ENCODE data around the gene TRIM75. TPM values are rescaled to one million over a fixed set of nuclear protein-coding genes. Genes with fewer than 3 reads are reported as not detected.
"Not testable (repeated sequence)": the region's sequence is repeated elsewhere in the genome, so short reads cannot be mapped to it uniquely, and the experiment has no call there.

Gene TRIM75
- total RNA-seq, 1 donor from 2014 or later: under 0.01 TPM

DNA sequence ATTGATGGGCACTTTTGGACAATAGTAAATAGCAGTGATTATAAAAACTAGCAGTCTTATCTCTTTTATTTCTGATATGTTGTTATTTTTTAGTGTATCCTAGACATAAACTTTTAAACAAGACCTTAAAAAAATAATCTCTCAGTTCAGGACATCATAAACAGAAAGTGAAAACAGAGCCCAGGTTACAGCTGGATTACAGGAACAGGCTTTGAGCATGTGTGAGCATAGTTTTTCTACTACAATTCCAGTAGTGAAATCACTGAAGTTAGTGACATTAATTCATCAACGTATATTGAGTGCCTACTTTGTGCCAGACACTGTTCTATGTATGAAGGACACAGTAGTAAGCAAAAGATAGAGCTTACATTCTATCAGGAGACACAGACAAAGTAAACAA, 16.9 kb downstream of the TRIM75 start:
- Histone ChIP-seq H3K4me3 (ENCODE audit: low read length in 3 of 3) (no peak overlapping the region), H3K9me3 (ENCODE audit: control insufficient read depth in 3 of 3, low read length in 3 of 3) (no peaks in the 10 kb centered on the region), H3K9ac (ENCODE audit: low read depth in 1 of 3, low read length in 3 of 3) (no peak overlapping the region), H3K27me3 (ENCODE audit: control insufficient read depth in 3 of 3, insufficient read depth in 3 of 3, low read length in 3 of 3) (no peaks in the 10 kb centered on the region), H3K4me1 (ENCODE audit: control insufficient read depth in 3 of 3, insufficient read depth in 3 of 3, low read length in 3 of 3) (no peaks in the 10 kb centered on the region), H3K36me3 (ENCODE audit: control insufficient read depth in 3 of 3, insufficient read depth in 3 of 3, low read length in 3 of 3) (no peaks in the 10 kb centered on the region), H3K27ac (ENCODE audit: low read depth, low read length) (no peak overlapping the region)

DNA sequence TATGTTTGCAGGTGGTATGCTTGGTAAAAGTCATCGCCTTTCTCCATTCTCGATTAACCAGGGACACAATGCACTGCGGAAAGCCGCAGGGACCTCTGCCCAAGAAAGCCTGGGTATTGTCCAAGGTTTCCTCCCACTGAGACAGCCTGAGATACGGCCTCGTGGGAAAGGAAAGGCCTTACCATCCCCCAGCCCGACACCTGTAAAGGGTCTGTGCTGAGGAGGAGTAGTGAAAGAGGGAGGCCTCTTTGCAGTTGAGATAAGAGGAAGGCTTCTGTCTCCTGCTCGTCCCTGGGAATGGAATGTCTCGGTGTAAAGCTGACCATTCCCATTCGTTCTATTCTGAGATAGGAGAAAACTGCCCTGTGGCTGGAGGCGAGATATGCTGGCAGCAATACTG, 19.7 kb downstream of the TRIM75 start:
- not testable (repeated sequence) for H3K36me3 ChIP-seq (ENCODE audit: control insufficient read depth in 3 of 3, insufficient read depth in 3 of 3, low read length in 3 of 3); H3K9me3 ChIP-seq (ENCODE audit: control insufficient read depth in 3 of 3, low read length in 3 of 3); H3K27ac ChIP-seq (ENCODE audit: low read depth, low read length); H3K27me3 ChIP-seq (ENCODE audit: control insufficient read depth in 3 of 3, insufficient read depth in 3 of 3, low read length in 3 of 3); H3K4me1 ChIP-seq (ENCODE audit: control insufficient read depth in 3 of 3, insufficient read depth in 3 of 3, low read length in 3 of 3); H3K4me3 ChIP-seq (ENCODE audit: low read length in 3 of 3); H3K9ac ChIP-seq (ENCODE audit: low read depth in 1 of 3, low read length in 3 of 3)

DNA sequence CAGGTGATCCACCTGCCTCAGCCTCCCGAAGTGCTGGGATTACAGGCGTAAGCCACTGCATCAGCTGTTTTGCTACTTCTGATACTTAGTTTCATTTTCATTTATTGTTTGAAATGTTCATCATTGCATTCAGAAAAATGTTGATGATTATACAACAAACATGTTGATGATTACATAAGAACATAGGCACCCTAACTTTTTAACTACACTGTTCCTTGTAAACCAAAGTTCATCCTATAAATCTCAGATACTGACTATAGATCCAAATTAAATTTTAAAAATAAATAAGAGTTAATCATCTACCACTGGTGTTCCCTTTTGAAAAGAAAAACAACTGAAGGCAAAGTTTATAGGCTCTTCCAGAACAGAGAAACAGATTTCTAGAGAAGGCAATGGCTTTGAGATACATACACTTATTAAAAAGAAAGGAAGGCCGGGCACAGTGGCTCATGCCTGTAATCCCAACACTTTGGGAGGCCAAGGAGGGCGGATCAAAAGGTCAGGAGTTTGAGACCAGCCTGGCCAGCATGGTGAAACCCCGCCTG, 23.4 kb downstream of the TRIM75 start:
- H3K36me3 ChIP-seq (ENCODE audit: control insufficient read depth in 3 of 3, insufficient read depth in 3 of 3, low read length in 3 of 3): peaks cover 0 to 7% (median 5%) of the 10 kb centered on the region in 3 donors
- no peaks in the 10 kb centered on the region for H3K27me3 ChIP-seq (ENCODE audit: control insufficient read depth in 3 of 3, insufficient read depth in 3 of 3, low read length in 3 of 3)
- no peak overlapping the region for H3K27ac ChIP-seq (ENCODE audit: low read depth, low read length)
- no peak overlapping the region for H3K9ac ChIP-seq (ENCODE audit: low read depth in 1 of 3, low read length in 3 of 3)
- no peaks in the 10 kb centered on the region for H3K4me1 ChIP-seq (ENCODE audit: control insufficient read depth in 3 of 3, insufficient read depth in 3 of 3, low read length in 3 of 3)
- no peaks in the 10 kb centered on the region for H3K9me3 ChIP-seq (ENCODE audit: control insufficient read depth in 3 of 3, low read length in 3 of 3)
- H3K4me3 ChIP-seq (ENCODE audit: low read length in 3 of 3): no peak overlapping the region

DNA sequence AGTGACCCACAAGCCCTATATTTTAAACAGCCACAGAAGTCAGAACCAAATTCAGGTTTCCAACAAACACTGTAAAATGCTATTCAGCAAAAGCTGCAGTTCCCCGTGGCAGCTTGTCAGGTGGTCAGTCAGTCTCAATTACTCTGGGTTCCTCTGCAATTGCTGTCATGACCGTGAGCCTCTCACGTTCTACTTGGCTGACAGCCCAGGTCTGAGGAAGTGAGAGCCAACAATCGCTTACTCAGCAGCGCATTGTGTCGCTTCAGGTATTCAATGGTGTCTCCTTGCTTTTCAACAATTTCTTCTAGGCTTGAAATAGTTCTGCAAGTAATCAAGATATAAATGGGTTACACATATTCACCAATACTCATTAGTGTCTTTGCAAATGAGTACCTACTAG, 25.8 kb downstream of the TRIM75 start:
- Histone ChIP-seq H3K36me3 (ENCODE audit: control insufficient read depth in 3 of 3, insufficient read depth in 3 of 3, low read length in 3 of 3) (peaks cover 0 to 9% (median 5%) of the 10 kb centered on the region in 3 donors), H3K9me3 (ENCODE audit: control insufficient read depth in 3 of 3, low read length in 3 of 3) (no peaks in the 10 kb centered on the region), H3K9ac (ENCODE audit: low read depth in 1 of 3, low read length in 3 of 3) (peak overlapping the region in 1 of 3 donors; percentile 40), H3K4me1 (ENCODE audit: control insufficient read depth in 3 of 3, insufficient read depth in 3 of 3, low read length in 3 of 3) (no peaks in the 10 kb centered on the region), H3K27me3 (ENCODE audit: control insufficient read depth in 3 of 3, insufficient read depth in 3 of 3, low read length in 3 of 3) (no peaks in the 10 kb centered on the region), H3K4me3 (ENCODE audit: low read length in 3 of 3) (no peak overlapping the region), H3K27ac (ENCODE audit: low read depth, low read length) (no peak overlapping the region)

DNA sequence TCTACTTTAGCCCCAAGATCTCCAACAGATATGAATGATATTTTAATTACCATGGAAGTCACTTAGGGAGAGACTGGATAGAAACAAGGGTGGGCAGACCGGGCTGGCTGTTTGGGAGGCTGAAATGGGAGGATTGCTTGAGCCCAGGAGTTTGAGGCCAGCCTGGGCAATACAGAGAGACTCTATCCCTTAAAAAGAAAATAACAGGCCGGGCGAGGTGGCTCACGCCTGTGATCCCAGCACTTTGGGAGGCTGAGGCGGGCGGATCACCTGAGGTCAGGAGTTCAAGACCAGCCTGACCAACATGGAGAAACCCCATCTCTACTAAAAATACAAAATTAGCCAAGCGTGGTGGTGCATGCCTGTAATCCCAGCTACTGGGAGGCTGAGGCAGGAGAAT, 31.1 kb downstream of the TRIM75 start:
- H3K27ac ChIP-seq (ENCODE audit: low read depth, low read length); H3K4me3 ChIP-seq (ENCODE audit: low read length in 3 of 3); H3K4me1 ChIP-seq (ENCODE audit: control insufficient read depth in 3 of 3, insufficient read depth in 3 of 3, low read length in 3 of 3); H3K27me3 ChIP-seq (ENCODE audit: control insufficient read depth in 3 of 3, insufficient read depth in 3 of 3, low read length in 3 of 3); H3K9me3 ChIP-seq (ENCODE audit: control insufficient read depth in 3 of 3, low read length in 3 of 3); H3K9ac ChIP-seq (ENCODE audit: low read depth in 1 of 3, low read length in 3 of 3): not testable (repeated sequence)
- peaks cover 20 to 28% (median 28%) of the 10 kb centered on the region in 3 donors for H3K36me3 ChIP-seq (ENCODE audit: control insufficient read depth in 3 of 3, insufficient read depth in 3 of 3, low read length in 3 of 3)

DNA sequence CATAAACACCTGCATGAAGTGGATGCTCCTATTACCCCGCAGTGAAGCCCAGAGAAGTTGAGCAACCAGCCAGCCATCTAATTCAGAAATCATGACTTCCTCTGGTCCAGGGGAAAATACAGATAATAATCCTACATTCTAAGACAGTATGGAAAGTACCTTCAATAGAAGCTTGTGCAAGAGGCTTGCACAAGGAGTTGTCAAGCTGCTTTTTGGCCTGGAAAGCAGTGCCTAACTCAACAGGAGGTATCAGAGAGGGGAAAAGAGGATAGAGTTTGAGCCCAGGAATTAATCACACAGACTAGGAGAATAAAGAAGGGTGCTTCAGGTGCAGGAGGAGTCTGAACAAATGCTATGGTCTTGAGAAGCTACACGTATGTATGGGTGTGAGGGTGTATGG, 32.3 kb downstream of the TRIM75 start:
- Histone ChIP-seq H3K4me1 (ENCODE audit: control insufficient read depth in 3 of 3, insufficient read depth in 3 of 3, low read length in 3 of 3) (no peaks in the 10 kb centered on the region), H3K9me3 (ENCODE audit: control insufficient read depth in 3 of 3, low read length in 3 of 3) (no peaks in the 10 kb centered on the region), H3K4me3 (ENCODE audit: low read length in 3 of 3) (no peak overlapping the region), H3K36me3 (ENCODE audit: control insufficient read depth in 3 of 3, insufficient read depth in 3 of 3, low read length in 3 of 3) (peaks cover 23 to 32% (median 28%) of the 10 kb centered on the region in 3 donors), H3K9ac (ENCODE audit: low read depth in 1 of 3, low read length in 3 of 3) (no peak overlapping the region), H3K27ac (ENCODE audit: low read depth, low read length) (no peak overlapping the region), H3K27me3 (ENCODE audit: control insufficient read depth in 3 of 3, insufficient read depth in 3 of 3, low read length in 3 of 3) (no peaks in the 10 kb centered on the region)

DNA sequence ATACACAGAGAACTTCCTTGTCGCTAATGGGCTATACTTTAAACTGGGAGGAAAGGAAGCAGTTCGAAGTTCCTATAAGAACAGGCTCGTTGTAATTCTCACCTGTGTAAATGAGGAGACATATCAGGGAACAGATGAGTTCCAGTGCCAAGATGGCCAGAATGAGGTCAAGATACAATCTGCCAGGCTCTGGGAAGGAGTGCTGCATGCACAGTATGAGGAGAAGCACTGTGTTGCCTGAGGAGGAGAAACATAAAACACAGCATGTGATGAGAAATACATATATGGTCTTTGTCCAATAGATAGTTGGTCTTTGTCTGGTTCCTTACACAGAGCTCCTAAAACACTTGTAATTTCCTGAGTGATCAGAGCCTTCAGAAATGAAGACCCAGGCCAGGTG, 34.7 kb downstream of the TRIM75 start:
- no peak overlapping the region for H3K9ac ChIP-seq (ENCODE audit: low read depth in 1 of 3, low read length in 3 of 3)
- no peak overlapping the region for H3K27ac ChIP-seq (ENCODE audit: low read depth, low read length)
- H3K27me3 ChIP-seq (ENCODE audit: control insufficient read depth in 3 of 3, insufficient read depth in 3 of 3, low read length in 3 of 3): no peaks in the 10 kb centered on the region
- no peaks in the 10 kb centered on the region for H3K4me1 ChIP-seq (ENCODE audit: control insufficient read depth in 3 of 3, insufficient read depth in 3 of 3, low read length in 3 of 3)
- H3K9me3 ChIP-seq (ENCODE audit: control insufficient read depth in 3 of 3, low read length in 3 of 3): no peaks in the 10 kb centered on the region
- no peak overlapping the region for H3K4me3 ChIP-seq (ENCODE audit: low read length in 3 of 3)
- peaks cover 23 to 32% (median 28%) of the 10 kb centered on the region in 3 donors for H3K36me3 ChIP-seq (ENCODE audit: control insufficient read depth in 3 of 3, insufficient read depth in 3 of 3, low read length in 3 of 3)

DNA sequence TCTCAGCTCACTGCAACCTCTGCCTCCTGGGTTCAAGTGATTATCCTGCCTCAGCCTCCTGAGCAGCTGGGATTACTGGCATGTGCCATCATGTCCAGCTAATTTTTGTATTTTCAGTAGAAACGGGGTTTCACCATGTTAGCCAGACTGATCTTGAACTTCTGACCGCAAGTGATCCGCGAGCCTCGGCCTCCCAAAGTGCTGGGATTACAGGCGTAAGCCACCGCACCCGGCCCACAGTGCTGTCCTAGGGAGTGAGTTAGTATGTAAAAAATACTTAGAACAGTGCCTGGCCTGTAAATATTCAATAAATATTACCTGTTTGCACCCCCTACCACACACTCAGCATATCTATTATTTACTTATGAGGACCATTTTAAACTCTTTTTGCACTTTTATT, 38.5 kb downstream of the TRIM75 start:
- H3K36me3 ChIP-seq (ENCODE audit: control insufficient read depth in 3 of 3, insufficient read depth in 3 of 3, low read length in 3 of 3): peaks cover 13 to 20% (median 17%) of the 10 kb centered on the region in 3 donors
- not testable (repeated sequence) for H3K4me1 ChIP-seq (ENCODE audit: control insufficient read depth in 3 of 3, insufficient read depth in 3 of 3, low read length in 3 of 3); H3K27ac ChIP-seq (ENCODE audit: low read depth, low read length); H3K27me3 ChIP-seq (ENCODE audit: control insufficient read depth in 3 of 3, insufficient read depth in 3 of 3, low read length in 3 of 3); H3K4me3 ChIP-seq (ENCODE audit: low read length in 3 of 3); H3K9ac ChIP-seq (ENCODE audit: low read depth in 1 of 3, low read length in 3 of 3); H3K9me3 ChIP-seq (ENCODE audit: control insufficient read depth in 3 of 3, low read length in 3 of 3)

DNA sequence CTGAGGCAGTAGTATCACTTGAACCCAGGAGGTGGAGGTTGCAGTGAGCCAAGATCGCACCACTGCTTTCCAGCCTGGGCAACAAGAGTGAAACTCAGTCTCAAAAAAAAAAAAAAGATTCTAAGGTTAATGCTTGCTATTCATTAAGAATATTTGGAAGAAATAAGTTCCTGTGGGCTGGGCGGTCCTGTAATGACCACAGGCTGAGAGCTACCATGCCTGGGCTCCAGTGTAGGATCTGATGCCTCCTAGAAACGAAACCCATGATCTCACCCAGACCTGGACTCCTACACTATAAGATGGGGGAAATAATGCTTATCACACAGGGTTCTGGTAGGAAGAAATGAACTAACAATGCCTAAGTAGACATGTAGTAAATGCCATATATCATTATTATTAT, 41.2 kb downstream of the TRIM75 start:
- H3K9me3 ChIP-seq (ENCODE audit: control insufficient read depth in 3 of 3, low read length in 3 of 3): no peaks in the 10 kb centered on the region
- H3K27ac ChIP-seq (ENCODE audit: low read depth, low read length): no peak overlapping the region
- H3K4me1 ChIP-seq (ENCODE audit: control insufficient read depth in 3 of 3, insufficient read depth in 3 of 3, low read length in 3 of 3): no peaks in the 10 kb centered on the region
- no peak overlapping the region for H3K9ac ChIP-seq (ENCODE audit: low read depth in 1 of 3, low read length in 3 of 3)
- H3K27me3 ChIP-seq (ENCODE audit: control insufficient read depth in 3 of 3, insufficient read depth in 3 of 3, low read length in 3 of 3): no peaks in the 10 kb centered on the region
- no peak overlapping the region for H3K4me3 ChIP-seq (ENCODE audit: low read length in 3 of 3)
- H3K36me3 ChIP-seq (ENCODE audit: control insufficient read depth in 3 of 3, insufficient read depth in 3 of 3, low read length in 3 of 3): peaks cover 3 to 13% (median 11%) of the 10 kb centered on the region in 3 donors

DNA sequence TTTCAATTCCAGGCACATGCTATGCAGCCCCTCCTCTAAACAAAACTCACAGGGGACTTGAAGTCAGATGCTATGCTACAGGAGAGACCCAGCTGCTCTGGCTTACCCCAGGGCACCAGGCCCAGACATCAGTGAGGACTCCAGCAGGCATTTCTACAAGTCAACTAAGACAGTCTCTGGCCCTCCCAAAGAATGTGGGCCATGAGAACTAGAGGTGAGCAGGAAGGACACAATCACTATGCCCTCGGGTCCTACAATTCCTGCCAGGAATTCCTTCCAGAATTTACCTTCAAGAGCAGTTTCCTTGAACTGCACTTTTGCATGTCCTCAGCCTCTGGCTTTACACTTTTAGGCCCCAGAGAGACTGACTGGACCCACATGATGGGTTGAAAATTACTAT, 41.6 kb downstream of the TRIM75 start:
- Histone ChIP-seq H3K27me3 (ENCODE audit: control insufficient read depth in 3 of 3, insufficient read depth in 3 of 3, low read length in 3 of 3) (no peaks in the 10 kb centered on the region), H3K4me3 (ENCODE audit: low read length in 3 of 3) (no peak overlapping the region), H3K27ac (ENCODE audit: low read depth, low read length) (no peak overlapping the region), H3K4me1 (ENCODE audit: control insufficient read depth in 3 of 3, insufficient read depth in 3 of 3, low read length in 3 of 3) (no peaks in the 10 kb centered on the region), H3K36me3 (ENCODE audit: control insufficient read depth in 3 of 3, insufficient read depth in 3 of 3, low read length in 3 of 3) (peaks cover 3 to 13% (median 10%) of the 10 kb centered on the region in 3 donors), H3K9me3 (ENCODE audit: control insufficient read depth in 3 of 3, low read length in 3 of 3) (no peaks in the 10 kb centered on the region), H3K9ac (ENCODE audit: low read depth in 1 of 3, low read length in 3 of 3) (no peak overlapping the region)

DNA sequence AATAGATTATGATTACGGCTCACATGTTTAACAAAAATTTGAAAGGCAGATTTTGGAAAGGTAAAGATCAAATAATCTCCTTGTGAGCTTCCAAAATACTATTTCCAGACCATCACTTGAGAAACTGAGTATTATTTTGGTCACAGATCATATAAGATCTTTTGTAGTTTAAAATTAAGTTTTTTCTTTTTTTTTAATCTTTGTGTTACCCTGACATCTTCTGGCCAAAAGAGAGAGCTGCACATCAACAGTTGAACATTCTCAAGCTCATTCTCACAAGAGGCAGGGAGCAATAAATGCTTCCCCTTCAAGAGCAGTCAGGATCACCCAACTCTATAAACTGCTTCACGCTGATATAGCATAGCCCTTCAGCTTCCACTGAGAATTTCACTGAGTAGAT, 43.1 kb downstream of the TRIM75 start:
- Histone ChIP-seq H3K27me3 (ENCODE audit: control insufficient read depth in 3 of 3, insufficient read depth in 3 of 3, low read length in 3 of 3) (no peaks in the 10 kb centered on the region), H3K9me3 (ENCODE audit: control insufficient read depth in 3 of 3, low read length in 3 of 3) (no peaks in the 10 kb centered on the region), H3K36me3 (ENCODE audit: control insufficient read depth in 3 of 3, insufficient read depth in 3 of 3, low read length in 3 of 3) (peaks cover 14 to 20% (median 14%) of the 10 kb centered on the region in 3 donors), H3K9ac (ENCODE audit: low read depth in 1 of 3, low read length in 3 of 3) (no peak overlapping the region), H3K4me1 (ENCODE audit: control insufficient read depth in 3 of 3, insufficient read depth in 3 of 3, low read length in 3 of 3) (no peaks in the 10 kb centered on the region), H3K4me3 (ENCODE audit: low read length in 3 of 3) (no peak overlapping the region), H3K27ac (ENCODE audit: low read depth, low read length) (no peak overlapping the region)

Measured in skeletal muscle tissue (tissue), 4 donors.